CD4-positive, alpha-beta T cell treated with Interleukin-1 beta for 1 hour (primary cell): ENCODE results near the gene FOXP4.

Experiments used
- DNase-seq, 2 donors: peaks; one replicate each; pipeline ENCODE4 v3.0.0-alpha.2; 2020 to 2022

Gene FOXP4

DNA sequence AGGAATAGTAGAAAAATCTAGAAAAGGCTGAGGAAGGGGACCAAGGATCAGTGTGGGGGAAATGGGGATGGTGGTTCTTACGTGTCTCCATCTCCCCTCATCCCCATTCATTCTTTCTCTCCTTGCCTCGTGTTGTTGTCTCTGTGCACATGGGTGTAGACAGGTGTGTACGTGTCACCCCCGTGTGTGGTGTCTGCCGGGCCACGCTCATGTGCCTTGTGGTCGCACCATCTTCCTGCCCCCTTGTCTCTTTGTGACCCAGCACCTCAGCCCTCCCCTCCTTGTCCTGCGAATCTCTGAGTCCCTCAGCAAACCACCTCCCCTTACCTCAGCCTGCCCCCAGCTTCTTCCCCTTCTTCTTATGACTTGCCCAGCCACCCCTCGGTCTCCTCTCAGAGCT lies 39.4 kb downstream of the FOXP4 start:
- DNase-seq: no peak

- no peak for DNase-seq
These were observed 40.2 kb downstream of the FOXP4 start for GRCh38 chr6:41586252-41587007.

GRCh38 chr6:41587131-41587879 lies 41.1 kb downstream of the FOXP4 start:
- DNase-seq: no peak

DNA sequence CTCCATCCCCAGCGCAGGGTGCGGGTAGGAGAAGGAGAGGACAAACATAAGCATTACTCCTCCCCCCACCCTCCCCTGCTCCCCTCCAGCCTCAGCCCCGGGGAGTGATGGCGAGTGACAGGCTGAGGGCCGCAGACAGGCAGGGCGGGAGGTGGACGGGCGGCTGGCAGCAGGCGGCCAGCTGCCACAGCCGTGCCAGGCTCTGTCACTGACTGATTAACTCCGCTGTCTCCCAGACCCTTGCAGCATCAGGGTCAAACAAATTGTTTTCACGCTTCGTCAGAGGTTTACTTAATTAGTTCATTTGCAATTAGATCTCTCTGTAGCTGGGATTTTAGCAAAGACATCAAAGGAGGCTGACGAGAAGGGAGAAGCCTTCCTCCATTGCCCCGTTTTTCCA lies 41.9 kb downstream of the FOXP4 start:
- DNase-seq: no peak

DNA sequence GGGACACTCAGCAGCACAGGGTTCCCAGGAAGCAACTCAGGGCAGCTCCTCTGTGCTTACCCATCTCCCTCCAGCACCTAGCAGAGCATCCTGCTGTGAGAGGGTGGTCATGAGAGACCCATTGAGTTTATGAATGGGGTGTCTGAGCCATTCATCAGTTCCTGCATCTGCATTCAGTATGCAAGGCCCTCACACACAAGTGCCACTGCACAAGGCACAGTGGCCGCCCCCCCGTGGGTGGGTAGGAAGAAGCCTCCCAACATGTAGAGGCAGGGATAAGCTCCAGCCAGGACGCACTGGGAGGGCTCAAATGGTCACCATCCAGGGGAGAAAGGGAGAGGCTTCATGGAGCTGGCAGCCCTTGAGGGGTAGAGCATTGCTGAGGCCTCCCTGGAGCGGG lies 43.0 kb downstream of the FOXP4 start:
- DNase-seq: no peak

GRCh38 chr6:41589636-41590622 lies 43.7 kb downstream of the FOXP4 start:
- no peak for DNase-seq

DNA sequence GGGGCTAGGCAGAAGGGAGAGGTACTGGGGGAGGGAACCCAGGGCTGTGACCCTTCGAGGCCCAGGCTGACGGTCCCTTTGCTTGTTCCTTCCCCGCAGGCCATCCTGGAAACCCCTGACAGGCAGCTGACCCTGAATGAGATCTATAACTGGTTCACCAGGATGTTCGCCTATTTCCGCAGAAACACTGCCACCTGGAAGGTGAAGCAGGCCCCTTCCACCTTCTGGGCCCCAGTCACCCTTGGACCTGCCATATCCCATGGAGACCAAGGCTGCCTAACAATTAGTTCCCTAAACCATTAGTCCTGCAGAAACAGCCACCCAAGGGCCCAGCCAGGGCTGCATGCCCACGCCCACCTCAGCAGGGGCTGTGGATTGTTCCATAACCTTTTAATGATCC lies 44.9 kb downstream of the FOXP4 start:
- DNase-seq: no peak

DNA sequence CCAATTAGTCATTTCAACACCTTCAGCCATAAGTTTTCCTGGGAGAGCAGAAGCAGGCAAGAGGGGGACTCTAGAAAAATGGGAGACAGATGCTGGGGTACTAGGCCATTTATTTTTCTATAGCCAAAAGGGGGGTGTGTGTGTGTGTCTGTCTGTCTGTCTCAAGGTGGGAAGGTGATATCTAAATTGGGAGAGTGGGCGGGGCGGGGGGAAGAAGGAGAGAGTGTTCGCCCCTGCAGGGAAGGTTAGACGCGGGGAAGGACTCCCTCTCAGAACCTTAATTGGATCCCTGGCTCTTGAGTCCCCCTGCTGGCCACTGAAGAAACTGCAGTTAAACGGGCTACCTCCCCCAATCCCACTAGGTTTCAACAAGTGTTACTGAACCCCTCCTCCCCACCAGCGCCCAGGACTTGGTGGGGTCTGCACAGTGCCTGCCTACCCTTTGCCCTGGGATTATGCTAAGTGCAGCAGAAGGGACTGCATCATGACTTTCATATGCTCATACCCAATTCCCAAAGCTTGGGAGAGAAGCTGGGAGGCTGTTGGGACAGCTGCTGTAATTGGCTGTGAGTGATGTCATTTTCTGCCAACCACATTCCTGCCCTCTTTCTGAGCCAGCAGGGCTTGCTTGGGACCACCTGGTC lies 45.8 kb downstream of the FOXP4 start:
- peak; percentile 71 to 76 for DNase-seq

DNA sequence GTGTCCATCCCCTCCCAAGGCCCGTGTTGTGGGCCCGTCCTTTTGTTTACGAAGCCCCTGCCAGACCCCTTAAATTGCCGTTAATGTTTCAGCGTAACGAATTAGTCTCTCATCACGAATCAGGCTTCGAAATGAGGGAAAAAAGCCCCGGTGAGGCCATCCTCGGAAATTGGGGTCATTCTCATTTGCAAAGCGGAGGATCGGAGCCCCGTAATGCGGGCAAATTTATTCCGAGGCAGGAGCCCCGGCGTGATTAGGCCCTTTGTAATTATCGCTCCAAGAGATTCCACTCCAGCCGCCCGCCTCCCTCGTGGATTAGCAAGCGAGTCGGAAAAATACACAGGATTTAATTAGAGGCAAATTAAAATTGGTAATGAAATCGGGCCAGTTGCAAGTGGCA lies 47.2 kb downstream of the FOXP4 start:
- DNase-seq: no peak

DNA sequence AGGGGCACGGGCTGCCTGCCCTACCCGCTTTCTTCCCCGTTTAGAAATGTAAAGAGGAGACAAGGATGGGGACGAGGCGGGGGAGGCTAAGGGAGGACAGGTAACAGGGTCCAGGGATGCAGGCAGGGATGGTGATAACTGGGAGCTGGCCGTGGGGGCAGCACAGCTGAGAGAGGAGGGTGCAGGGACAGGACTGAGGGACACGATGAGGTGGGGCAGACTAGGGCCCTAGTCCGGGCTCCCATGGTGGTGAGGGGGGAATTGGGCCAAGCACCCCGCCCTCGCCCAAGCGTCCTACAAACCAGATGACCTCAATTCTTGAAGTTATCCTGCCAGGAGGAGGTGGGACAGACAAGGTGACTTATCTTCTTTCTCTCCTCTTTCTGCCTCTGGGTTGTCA lies 47.7 kb downstream of the FOXP4 start:
- DNase-seq: no peak

GRCh38 chr6:41594326-41594725 lies 48.1 kb downstream of the FOXP4 start:
- DNase-seq: no peak

DNA sequence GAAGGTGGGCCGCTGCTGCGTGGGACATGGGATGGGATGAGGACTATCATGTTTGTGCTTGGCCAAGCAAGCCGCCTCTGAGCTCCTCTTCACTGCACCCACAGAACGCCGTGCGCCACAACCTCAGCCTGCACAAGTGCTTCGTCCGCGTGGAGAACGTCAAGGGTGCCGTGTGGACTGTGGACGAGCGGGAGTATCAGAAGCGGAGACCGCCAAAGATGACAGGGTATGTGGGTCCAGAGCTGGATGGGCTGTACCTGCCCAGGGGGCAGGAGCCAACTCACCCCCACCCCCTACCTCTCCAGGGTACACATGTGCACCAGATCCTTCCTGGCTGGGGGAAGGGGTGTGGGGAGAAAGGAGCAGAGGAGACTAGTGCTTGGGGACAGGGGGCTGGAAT lies 48.6 kb downstream of the FOXP4 start:
- no peak for DNase-seq

- DNase-seq: no peak
These were observed 49.0 kb downstream of the FOXP4 start for GRCh38 chr6:41595166-41595565.

DNA sequence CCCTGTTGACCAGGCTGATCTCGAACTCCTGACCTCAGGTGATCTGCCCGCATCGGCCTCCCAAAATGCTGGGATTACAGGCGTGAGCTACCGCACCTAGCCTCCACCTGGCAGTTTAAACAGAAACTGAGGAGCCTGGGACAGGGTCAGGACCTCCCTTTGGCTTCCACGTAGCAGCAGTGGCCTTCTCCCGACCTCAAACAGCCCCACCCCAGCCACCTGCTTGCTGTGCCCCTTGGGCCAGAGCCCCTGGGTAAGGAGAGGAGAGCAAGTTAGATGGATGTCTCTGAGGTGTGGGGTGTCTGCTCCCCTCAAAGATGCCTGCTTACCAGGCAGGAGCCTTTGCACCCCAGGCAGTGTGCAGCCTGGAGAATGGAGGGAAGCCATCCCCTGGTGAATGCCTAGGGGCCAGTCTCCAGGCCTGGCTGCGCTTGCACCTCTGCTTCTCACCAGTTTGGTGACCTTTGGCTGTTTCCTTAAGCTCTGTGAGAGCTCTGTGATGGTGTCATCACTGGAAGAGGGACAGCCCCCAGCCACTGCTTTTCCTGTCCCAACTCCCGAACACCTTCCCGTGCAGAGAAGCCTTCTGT lies 50.0 kb downstream of the FOXP4 start:
- DNase-seq: no peak

GRCh38 chr6:41596807-41597206 lies 50.6 kb downstream of the FOXP4 start:
- DNase-seq: no peak

- no peak for DNase-seq
These were observed 51.2 kb downstream of the FOXP4 start for GRCh38 chr6:41597246-41598000.

GRCh38 chr6:41598670-41599014 lies 52.5 kb downstream of the FOXP4 start:
- DNase-seq: no peak

DNA sequence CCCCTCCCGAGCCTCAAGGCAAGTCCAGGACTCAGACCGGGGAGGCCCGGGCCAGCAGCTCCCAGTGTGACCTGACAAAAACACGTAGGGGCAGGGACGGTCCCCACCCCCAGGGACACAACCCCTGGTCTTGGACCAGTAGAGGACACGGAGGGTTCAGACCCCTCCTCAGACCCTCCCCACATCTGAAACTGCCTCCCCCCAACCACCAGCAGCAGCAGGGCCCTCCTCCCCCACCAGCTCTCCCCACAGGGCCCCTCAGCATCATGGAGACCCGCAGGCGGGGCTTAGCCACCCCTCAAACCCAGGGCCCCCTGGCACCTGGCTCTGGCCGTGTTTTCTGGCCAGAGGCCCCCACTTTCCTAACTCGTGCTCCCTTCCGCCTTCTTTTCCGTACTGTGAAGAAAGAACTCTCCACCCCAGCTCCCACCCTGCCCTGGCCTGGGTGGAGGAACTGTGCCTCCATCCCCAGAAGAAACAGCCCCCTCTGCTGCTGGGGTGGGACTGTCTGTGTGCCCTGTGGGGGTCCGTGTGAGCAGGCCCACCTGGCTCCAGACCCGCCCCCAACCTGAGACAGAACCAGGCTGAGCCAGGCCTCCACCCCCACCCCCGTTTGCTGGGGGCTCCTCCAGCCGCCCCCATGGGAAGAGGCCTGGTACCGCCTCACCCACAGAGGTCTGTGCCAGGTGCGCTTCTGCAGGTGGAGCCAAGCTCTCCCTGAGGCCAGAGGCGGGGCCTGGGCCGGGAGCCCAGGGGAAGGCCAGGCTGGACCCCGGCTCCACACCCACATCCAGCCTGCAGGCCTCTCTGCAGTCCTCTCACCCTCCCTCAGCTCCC lies 53.1 kb downstream of the FOXP4 start:
- no peak for DNase-seq

- no peak for DNase-seq
These were observed 53.8 kb downstream of the FOXP4 start for GRCh38 chr6:41599852-41600445.

DNA sequence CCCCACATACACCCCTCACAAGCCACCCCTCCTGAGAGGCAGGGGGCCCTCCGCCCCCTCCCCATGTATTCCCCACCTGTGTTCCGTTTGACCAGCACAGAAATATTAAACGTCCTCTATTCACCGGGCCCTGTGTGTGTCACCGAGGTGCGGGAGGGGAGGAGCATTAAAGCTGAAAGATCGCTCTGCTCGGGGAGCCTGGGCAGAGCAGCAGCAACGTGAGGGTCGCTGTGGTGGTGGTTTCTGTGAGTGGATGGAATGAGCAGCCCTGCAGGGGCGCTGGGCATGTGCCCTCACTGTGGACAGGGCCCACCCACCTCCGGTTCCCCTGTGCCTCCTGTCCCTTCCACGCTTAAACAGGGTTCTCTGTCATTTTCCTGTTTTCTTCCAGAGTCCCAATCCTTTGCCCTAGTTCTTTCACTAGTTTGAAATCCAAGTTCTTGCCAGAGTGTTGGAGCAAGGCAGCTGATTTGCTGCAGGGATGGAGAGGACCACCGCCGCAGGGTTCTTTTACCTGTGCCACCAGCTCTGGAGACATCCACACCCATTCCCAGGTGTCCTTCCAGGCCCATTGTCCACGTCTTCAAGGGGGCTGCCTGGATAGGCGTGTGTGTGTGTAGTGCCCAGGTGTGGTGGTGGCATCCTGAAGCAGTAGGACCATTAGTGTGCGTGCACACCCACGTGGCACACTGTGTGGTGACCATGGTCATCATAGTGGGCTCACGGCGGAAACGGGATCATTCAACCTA lies 54.5 kb downstream of the FOXP4 start:
- DNase-seq: no peak
